Measurements from ENCODE around the gene TMEM94. TPM values are rescaled to one million over a fixed set of nuclear protein-coding genes. Genes with fewer than 3 reads are reported as not detected.

The TMEM94 gene
- total RNA-seq, 3 donors from 2014 or later: 73.5 to 114 (median 108) TPM

GRCh38 chr17:75521951-75522727, 65.7 kb downstream of the TMEM94 start:
- intact Hi-C loops (cut with DNase I, micrococcal nuclease): no loop called here

GRCh38 chr17:75523647-75524046, 67.2 kb downstream of the TMEM94 start:
- H3K4me1 ChIP-seq (ENCODE audit: low read depth): peaks cover 13% of the 10 kb centered on the region
- H3K36me3 ChIP-seq (ENCODE audit: low read depth): peaks cover 7% of the 10 kb centered on the region
- no peak overlapping the region for H3K4me3 ChIP-seq
- ATAC-seq (no peak), DNase-seq (peak in 1 of 3 donors; percentile 54)
- no peak for TF ChIP-seq CTCF (IDR thresholded peaks at IDR 0.05)
- H3K9me3 ChIP-seq: no peaks in the 10 kb centered on the region
- intact Hi-C loops (cut with DNase I, micrococcal nuclease): no loop called here

More at GRCh38 chr17:75521951-75522727, 65.7 kb downstream of the TMEM94 start:
- peak in 1 of 3 donors; percentile 51 for DNase-seq
- peaks cover 7% of the 10 kb centered on the region for H3K36me3 ChIP-seq (ENCODE audit: low read depth)
- peaks cover 14% of the 10 kb centered on the region for H3K4me1 ChIP-seq (ENCODE audit: low read depth)
- H3K9me3 ChIP-seq: no peaks in the 10 kb centered on the region
- TF ChIP-seq CTCF (IDR thresholded peaks at IDR 0.05): no peak
- no peak overlapping the region for H3K4me3 ChIP-seq
- no peak for ATAC-seq

GRCh38 chr17:75524269-75524969, 68.0 kb downstream of the TMEM94 start:
- peaks cover 7% of the 10 kb centered on the region for H3K36me3 ChIP-seq (ENCODE audit: low read depth)
- peak overlapping the region; percentile 80 for H3K4me3 ChIP-seq
- no peaks in the 10 kb centered on the region for H3K9me3 ChIP-seq
- no peak for TF ChIP-seq CTCF (IDR thresholded peaks at IDR 0.05)
- peaks cover 13% of the 10 kb centered on the region for H3K4me1 ChIP-seq (ENCODE audit: low read depth)
- ATAC-seq (no peak), DNase-seq (peak in 1 of 3 donors; percentile 54)
- intact Hi-C loops (cut with DNase I, micrococcal nuclease): no loop called here

GRCh38 chr17:75524970-75525805, 68.8 kb downstream of the TMEM94 start, which contains the start of gene LLGL2:
TSS of gene LLGL2 (plus strand) at chr17:75525697. CDS start at chr17:75543427, 17,730 bp downstream.
- intact Hi-C loops (cut with DNase I, micrococcal nuclease): no loop called here

More at GRCh38 chr17:75524970-75525805, 68.8 kb downstream of the TMEM94 start, which contains the start of gene LLGL2:
- TF ChIP-seq CTCF (IDR thresholded peaks at IDR 0.05): no peak
- H3K36me3 ChIP-seq (ENCODE audit: low read depth): peaks cover 7% of the 10 kb centered on the region
- no peaks in the 10 kb centered on the region for H3K9me3 ChIP-seq
- peaks cover 18% of the 10 kb centered on the region for H3K4me1 ChIP-seq (ENCODE audit: low read depth)
- peak within 1 kb of the TSS; percentile 80 for H3K4me3 ChIP-seq
- ATAC-seq: peak; percentile 85
- peak; percentile 95 to 97 (median 96) for DNase-seq
